ENCODE results near the gene SPARCL1.

GRCh38 chr4:87530868-87531267 is 1.7 kb upstream of the SPARCL1 start:
- TF ChIP-seq CTCF (optimal IDR thresholded peaks at IDR 0.05 in 1 of 3, IDR thresholded peaks at IDR 0.05 in 1 of 3, conservative IDR thresholded peaks at IDR 0.05 in 1 of 3; ENCODE audit: extremely low read depth in 1 of 3, insufficient read depth in 2 of 3, low read length in 3 of 3): no peak
- TF ChIP-seq EZH2 (IDR thresholded peaks at IDR 0.05; ENCODE audit: low read length): no peak
